Measurements from ENCODE around the gene BTBD18. TPM values are rescaled to one million over a fixed set of nuclear protein-coding genes. Genes with fewer than 3 reads are reported as not detected.

The BTBD18 gene
- total RNA-seq, 1 experiment from 2014 or later: not detected

GRCh38 chr11:57781529-57781943 lies 29.9 kb upstream of the BTBD18 start:
- Mint-ChIP-seq H3K36me3 (ENCODE audit: insufficient read depth, unreplicated experiment) (peaks cover 46% of the 10 kb centered on the region), H3K27me3 (ENCODE audit: insufficient read depth, unreplicated experiment) (no peaks in the 10 kb centered on the region), H3K4me1 (ENCODE audit: insufficient read depth, unreplicated experiment) (peaks cover 43% of the 10 kb centered on the region), H3K9me3 (ENCODE audit: unreplicated experiment) (no peaks in the 10 kb centered on the region), H3K27ac (ENCODE audit: low read depth, unreplicated experiment) (peak overlapping the region; percentile 77), H3K4me3 (ENCODE audit: unreplicated experiment) (no peak overlapping the region)
- TF ChIP-seq, protein P1, sequence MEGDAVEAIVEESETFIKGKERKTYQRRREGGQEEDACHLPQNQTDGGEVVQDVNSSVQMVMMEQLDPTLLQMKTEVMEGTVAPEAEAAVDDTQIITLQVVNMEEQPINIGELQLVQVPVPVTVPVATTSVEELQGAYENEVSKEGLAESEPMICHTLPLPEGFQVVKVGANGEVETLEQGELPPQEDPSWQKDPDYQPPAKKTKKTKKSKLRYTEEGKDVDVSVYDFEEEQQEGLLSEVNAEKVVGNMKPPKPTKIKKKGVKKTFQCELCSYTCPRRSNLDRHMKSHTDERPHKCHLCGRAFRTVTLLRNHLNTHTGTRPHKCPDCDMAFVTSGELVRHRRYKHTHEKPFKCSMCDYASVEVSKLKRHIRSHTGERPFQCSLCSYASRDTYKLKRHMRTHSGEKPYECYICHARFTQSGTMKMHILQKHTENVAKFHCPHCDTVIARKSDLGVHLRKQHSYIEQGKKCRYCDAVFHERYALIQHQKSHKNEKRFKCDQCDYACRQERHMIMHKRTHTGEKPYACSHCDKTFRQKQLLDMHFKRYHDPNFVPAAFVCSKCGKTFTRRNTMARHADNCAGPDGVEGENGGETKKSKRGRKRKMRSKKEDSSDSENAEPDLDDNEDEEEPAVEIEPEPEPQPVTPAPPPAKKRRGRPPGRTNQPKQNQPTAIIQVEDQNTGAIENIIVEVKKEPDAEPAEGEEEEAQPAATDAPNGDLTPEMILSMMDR (IDR thresholded peaks at IDR 0.05; ENCODE audit: unreplicated experiment): no peak
- peak; percentile 35 for DNase-seq (ENCODE audit: unreplicated experiment)
- CTCF ChIA-PET: interaction anchor here (0.8 to 9.9 kb wide), 4 partner anchors 10 to 21 kb away, joined by 3 to 117 read pairs (median 24); partner anchors contain the start of gene CTNND1
- POLR2A ChIA-PET: interaction anchor here (1.7 to 11.9 kb wide), 3 partner anchors 10 to 19 kb away, joined by 5 to 285 read pairs (median 60); partner anchors contain the start of gene CTNND1
- BruUV-seq (replicated peaks): no TSS peak
- intact Hi-C loops (cut with micrococcal nuclease): no loop called here

DNA sequence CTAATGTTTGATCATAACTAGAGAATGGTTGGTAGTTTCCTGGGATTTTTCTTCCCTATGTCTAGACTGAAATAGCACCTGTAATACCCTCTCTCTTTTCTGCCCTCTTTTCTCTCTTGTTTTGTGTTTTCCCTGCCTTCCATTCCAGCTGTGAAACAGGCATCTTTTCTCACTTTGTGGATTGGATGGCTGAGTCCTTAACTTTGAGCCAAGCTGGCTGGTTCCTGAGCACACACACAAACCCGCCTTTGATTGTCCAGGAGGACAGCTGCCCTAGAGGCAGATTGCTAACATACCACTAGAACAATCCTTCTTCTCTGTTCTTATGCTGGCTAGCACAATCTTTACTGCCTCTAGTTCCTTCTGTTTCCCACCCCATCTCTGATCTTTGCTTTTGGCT lies 27.7 kb upstream of the BTBD18 start:
- POLR2A ChIA-PET: interaction anchor here (0.9 to 11.9 kb wide), 13 partner anchors 9 to 468 kb away, joined by 3 to 285 read pairs (median 6); partner anchors contain the start of genes CTNND1, MED19, SELENOH and TMX2
- BruUV-seq (replicated peaks): no TSS peak
- Mint-ChIP-seq H3K27me3 (ENCODE audit: insufficient read depth, unreplicated experiment) (no peaks in the 10 kb centered on the region), H3K27ac (ENCODE audit: low read depth, unreplicated experiment) (peak overlapping the region; percentile 85), H3K4me1 (ENCODE audit: insufficient read depth, unreplicated experiment) (peaks cover 58% of the 10 kb centered on the region), H3K36me3 (ENCODE audit: insufficient read depth, unreplicated experiment) (peaks cover 44% of the 10 kb centered on the region), H3K9me3 (ENCODE audit: unreplicated experiment) (no peaks in the 10 kb centered on the region), H3K4me3 (ENCODE audit: unreplicated experiment) (peak overlapping the region; percentile 17)
- intact Hi-C loops (cut with micrococcal nuclease): loop anchor here (2.0 kb wide), 1 partner anchor 16 kb away; no protein-coding TSS in a partner anchor
- TF ChIP-seq, protein P1 (IDR thresholded peaks at IDR 0.05; ENCODE audit: unreplicated experiment): no peak
- peak; percentile 66 for DNase-seq (ENCODE audit: unreplicated experiment)
- CTCF ChIA-PET: interaction anchor here (0.8 to 9.9 kb wide), 4 partner anchors 9 to 798 kb away, joined by 3 to 117 read pairs (median 33); partner anchors contain the start of gene CTNND1

GRCh38 chr11:57778318-57779037 lies 26.9 kb upstream of the BTBD18 start:
- no peaks in the 10 kb centered on the region for H3K9me3 Mint-ChIP-seq (ENCODE audit: unreplicated experiment)
- POLR2A ChIA-PET: interaction anchor here (0.6 to 11.9 kb wide), 17 partner anchors 8 to 727 kb away, joined by 3 to 285 read pairs (median 6); partner anchors contain the start of genes CTNND1, MED19, SELENOH and TMX2
- BruUV-seq (replicated peaks): no TSS peak
- DNase-seq (ENCODE audit: unreplicated experiment): peak; percentile 96
- TF ChIP-seq, protein P1 (IDR thresholded peaks at IDR 0.05; ENCODE audit: unreplicated experiment): no peak
- CTCF ChIA-PET: interaction anchor here (0.7 to 9.9 kb wide), 8 partner anchors 10 to 1391 kb away, joined by 3 to 117 read pairs (median 6); partner anchors contain the start of gene CTNND1
- peak overlapping the region; percentile 49 for H3K4me3 Mint-ChIP-seq (ENCODE audit: unreplicated experiment)
- intact Hi-C loops (cut with micrococcal nuclease): loop anchor here (1.0 to 2.0 kb wide), 2 partner anchors 16 to 21 kb away; no protein-coding TSS in a partner anchor
- no peaks in the 10 kb centered on the region for H3K27me3 Mint-ChIP-seq (ENCODE audit: insufficient read depth, unreplicated experiment)
- H3K36me3 Mint-ChIP-seq (ENCODE audit: insufficient read depth, unreplicated experiment): peaks cover 48% of the 10 kb centered on the region
- H3K27ac Mint-ChIP-seq (ENCODE audit: low read depth, unreplicated experiment): peak overlapping the region; percentile 85
- peaks cover 58% of the 10 kb centered on the region for H3K4me1 Mint-ChIP-seq (ENCODE audit: insufficient read depth, unreplicated experiment)

- Mint-ChIP-seq H3K4me1 (ENCODE audit: insufficient read depth, unreplicated experiment) (peaks cover 60% of the 10 kb centered on the region), H3K27me3 (ENCODE audit: insufficient read depth, unreplicated experiment) (no peaks in the 10 kb centered on the region), H3K36me3 (ENCODE audit: insufficient read depth, unreplicated experiment) (peaks cover 49% of the 10 kb centered on the region), H3K27ac (ENCODE audit: low read depth, unreplicated experiment) (peak overlapping the region; percentile 85), H3K4me3 (ENCODE audit: unreplicated experiment) (peak overlapping the region; percentile 49), H3K9me3 (ENCODE audit: unreplicated experiment) (no peaks in the 10 kb centered on the region)
- ChIA-PET CTCF (interaction anchor here (0.7 to 9.9 kb wide), 8 partner anchors 11 to 1392 kb away, joined by 3 to 117 read pairs (median 6); partner anchors contain the start of genes BTBD18 and CTNND1), POLR2A (interaction anchor here (0.6 to 11.9 kb wide), 12 partner anchors 9 to 728 kb away, joined by 3 to 285 read pairs (median 7); partner anchors contain the start of genes CTNND1, MED19, SELENOH and TMX2)
- TF ChIP-seq, protein P1 (IDR thresholded peaks at IDR 0.05; ENCODE audit: unreplicated experiment): no peak
- no TSS peak for BruUV-seq (replicated peaks)
- peak; percentile 55 for DNase-seq (ENCODE audit: unreplicated experiment)
- intact Hi-C loops (cut with micrococcal nuclease): loop anchor here (1.0 to 2.0 kb wide), 2 partner anchors 15 to 21 kb away; no protein-coding TSS in a partner anchor
Measured at GRCh38 chr11:57777969-57778317, 26.3 kb upstream of the BTBD18 start.
